WERI-Rb-1 (cell line): ENCODE results near the gene SPSB1.

Experiments
- DNase-seq: peaks from one replicate; pipeline ENCODE4 v3.0.0-alpha.2; 2020
- H3K27ac ChIP-seq: fragments of 250-450 bp; sonication (Bioruptor Pico); 2 replicates; pipeline ENCODE4 v1.5.1; 2020; ENCODE audit warnings: mild to moderate bottlenecking, moderate library complexity
- H3K27me3 ChIP-seq: fragments of 250-450 bp; sonication (Bioruptor Pico); 2 replicates; pipeline ENCODE4 v1.5.1; 2021; ENCODE audit warnings: mild to moderate bottlenecking, low read depth, moderate library complexity; ENCODE audit not compliant: insufficient read depth, severe bottlenecking
- H3K36me3 ChIP-seq: fragments of 250-450 bp; sonication (Bioruptor Pico); 2 replicates; pipeline ENCODE4 v1.5.1; 2020; ENCODE audit warnings: mild to moderate bottlenecking, moderate library complexity
- H3K4me3 ChIP-seq: 2 replicates; pipeline ENCODE4 v1.5.1; 2011; ENCODE audit warnings: low read depth, mild to moderate bottlenecking, control low read depth, low read length
- H3K9me3 ChIP-seq: fragments of 250-450 bp; sonication (Bioruptor Pico); 2 replicates; pipeline ENCODE4 v1.5.1; 2021; ENCODE audit warnings: mild to moderate bottlenecking, moderate library complexity; ENCODE audit not compliant: severe bottlenecking
- CTCF ChIP-seq: IDR thresholded peaks from 2 replicates; pipeline ENCODE4 v1.5.1; 2011; ENCODE audit warnings: low read depth, mild to moderate bottlenecking, control low read depth, inconsistent platforms, low read length

The SPSB1 gene

GRCh38 chr1:9397997-9398526 lies 105.4 kb downstream of the SPSB1 start:
- H3K4me3 ChIP-seq: no peak overlapping the region
- no peaks in the 10 kb centered on the region for H3K27me3 ChIP-seq
- no peak overlapping the region for H3K27ac ChIP-seq
- H3K36me3 ChIP-seq: no peaks in the 10 kb centered on the region
- no peak for DNase-seq
- H3K9me3 ChIP-seq: peaks cover 10% of the 10 kb centered on the region
- no peak for TF ChIP-seq CTCF

- no peaks in the 10 kb centered on the region for H3K27me3 ChIP-seq
- peak; percentile 92 for DNase-seq
- H3K36me3 ChIP-seq: no peaks in the 10 kb centered on the region
- peak overlapping the region; percentile 78 for H3K27ac ChIP-seq
- peaks cover 11% of the 10 kb centered on the region for H3K9me3 ChIP-seq
- TF ChIP-seq CTCF: no peak
- H3K4me3 ChIP-seq: no peak overlapping the region
Observed at GRCh38 chr1:9399510-9400424, 107.1 kb downstream of the SPSB1 start.

GRCh38 chr1:9400425-9401079 lies 107.9 kb downstream of the SPSB1 start:
- 0 out of 2 replicates have a peak, but pooled peaks have one; percentile 5 for TF ChIP-seq CTCF
- DNase-seq: no peak
- Histone ChIP-seq H3K27me3 (no peaks in the 10 kb centered on the region), H3K36me3 (no peaks in the 10 kb centered on the region), H3K4me3 (no peak overlapping the region), H3K27ac (peak overlapping the region; percentile 78), H3K9me3 (peaks cover 4% of the 10 kb centered on the region)

- Histone ChIP-seq H3K4me3 (no peak overlapping the region), H3K27ac (peak overlapping the region; percentile 78), H3K36me3 (no peaks in the 10 kb centered on the region), H3K9me3 (peaks cover 4% of the 10 kb centered on the region), H3K27me3 (no peaks in the 10 kb centered on the region)
- no peak for TF ChIP-seq CTCF
- DNase-seq: no peak
Observed at GRCh38 chr1:9401080-9401453, 108.4 kb downstream of the SPSB1 start.

GRCh38 chr1:9402256-9402616 lies 109.5 kb downstream of the SPSB1 start:
- DNase-seq: no peak
- Histone ChIP-seq H3K27ac (no peak overlapping the region; the same call in none of the 2 replicates), H3K9me3 (peaks cover 4% of the 10 kb centered on the region), H3K27me3 (no peaks in the 10 kb centered on the region), H3K4me3 (no peak overlapping the region), H3K36me3 (no peaks in the 10 kb centered on the region)
- TF ChIP-seq CTCF: no peak
